Stimulated activated naive CD4-positive, alpha-beta T cell (primary cell): ENCODE data around the gene BICDL2.
"Not testable (repeated sequence)": the region's sequence is repeated elsewhere in the genome, so short reads cannot be mapped to it uniquely, and the experiment has no call there.

Experiments used
- DNase-seq, 6 experiments: peaks; one replicate each; lab custom pipeline; 2025; lab: John Stamatoyannopoulos, UW

BICDL2 gene

GRCh38 chr16:3063625-3064386, 27.1 kb upstream of the BICDL2 start:
- DNase-seq, result no peak

GRCh38 chr16:3062553-3062952, 25.8 kb upstream of the BICDL2 start:
- no peak for DNase-seq

- DNase-seq, result no peak
These were observed 23.8 kb upstream of the BICDL2 start for GRCh38 chr16:3060339-3061127.

- DNase-seq, result no peak
These were observed 23.0 kb upstream of the BICDL2 start for GRCh38 chr16:3059723-3060242.

- peak; percentile 68 to 89 (median 80) for DNase-seq
These were observed 22.4 kb upstream of the BICDL2 start for GRCh38 chr16:3059041-3059722.

- peak in 5 of 6 experiments; percentile 24 to 52 (median 49) for DNase-seq
These were observed 21.6 kb upstream of the BICDL2 start for GRCh38 chr16:3058139-3059030.

- DNase-seq, result no peak
These were observed 20.7 kb upstream of the BICDL2 start for GRCh38 chr16:3057181-3058138.

GRCh38 chr16:3056336-3057180, 19.8 kb upstream of the BICDL2 start:
- DNase-seq, result no peak

- not testable (repeated sequence) for DNase-seq
These were observed 19.0 kb upstream of the BICDL2 start for GRCh38 chr16:3055734-3056115.

- no peak for DNase-seq
These were observed 18.4 kb upstream of the BICDL2 start for GRCh38 chr16:3054965-3055733.

- not testable (repeated sequence) for DNase-seq
These were observed 16.6 kb upstream of the BICDL2 start for GRCh38 chr16:3053330-3053710.

GRCh38 chr16:3052571-3053329, 16.0 kb upstream of the BICDL2 start:
- not testable (repeated sequence) for DNase-seq

- no peak for DNase-seq
These were observed 14.8 kb upstream of the BICDL2 start for GRCh38 chr16:3051494-3051893.

- no peak for DNase-seq
These were observed 14.3 kb upstream of the BICDL2 start for GRCh38 chr16:3051009-3051408.

GRCh38 chr16:3050487-3050886, 13.7 kb upstream of the BICDL2 start:
- no peak for DNase-seq

- DNase-seq, result no peak
These were observed 13.3 kb upstream of the BICDL2 start for GRCh38 chr16:3049921-3050481.

GRCh38 chr16:3047387-3047720, 10.6 kb upstream of the BICDL2 start:
- DNase-seq, result no peak
